Umbilical cord (tissue), 2 donors: Measurements from ENCODE around the gene CPAMD8. TPM values are rescaled to one million over a fixed set of nuclear protein-coding genes. Genes with fewer than 3 reads are reported as not detected.
"Not testable (repeated sequence)": the region's sequence is repeated elsewhere in the genome, so short reads cannot be mapped to it uniquely, and the experiment has no call there.

Source experiments
- DNase-seq: peaks from one replicate; pipeline ENCODE4 v3.0.0-alpha.2; 2015; ENCODE audit warnings: low spot score
- total RNA-seq: library from RNA; depleted of rRNA; stranded (reverse); fragments of >200 nt; gene quantifications from one replicate; pipeline ENCODE4 v1.2.3, GENCODE V29; 2014; ENCODE audit warnings: low replicate concordance; ENCODE audit not compliant: insufficient read depth

The CPAMD8 gene
- total RNA-seq, 1 donor from 2014 or later = 11.3 TPM

- no peak for DNase-seq
These were observed 79.4 kb downstream of the CPAMD8 start for GRCh38 chr19:16946951-16947940.

- no peak for DNase-seq
These were observed 80.7 kb downstream of the CPAMD8 start for GRCh38 chr19:16945762-16946465.

- no peak for DNase-seq
These were observed 81.3 kb downstream of the CPAMD8 start for GRCh38 chr19:16945364-16945714.

GRCh38 chr19:16944626-16945363 is 81.8 kb downstream of the CPAMD8 start:
- DNase-seq = no peak

- DNase-seq = no peak
These were observed 82.5 kb downstream of the CPAMD8 start for GRCh38 chr19:16943942-16944625.

GRCh38 chr19:16943090-16943489 is 83.5 kb downstream of the CPAMD8 start:
- not testable (repeated sequence) for DNase-seq

GRCh38 chr19:16942583-16942982 is 84.0 kb downstream of the CPAMD8 start:
- no peak for DNase-seq

- DNase-seq = no peak
These were observed 86.0 kb downstream of the CPAMD8 start for GRCh38 chr19:16940626-16941025.

- DNase-seq = not testable (repeated sequence)
These were observed 86.5 kb downstream of the CPAMD8 start for GRCh38 chr19:16940063-16940462.

- DNase-seq = no peak
These were observed 88.4 kb downstream of the CPAMD8 start for GRCh38 chr19:16938211-16938610.

GRCh38 chr19:16937796-16938195 is 88.8 kb downstream of the CPAMD8 start:
- DNase-seq = not testable (repeated sequence)

GRCh38 chr19:16936901-16937300 is 89.7 kb downstream of the CPAMD8 start:
- no peak for DNase-seq

GRCh38 chr19:16934489-16934888 is 92.1 kb downstream of the CPAMD8 start:
- DNase-seq = no peak

GRCh38 chr19:16931306-16931705 is 95.3 kb downstream of the CPAMD8 start:
- DNase-seq = no peak

- no peak for DNase-seq
These were observed 95.9 kb downstream of the CPAMD8 start for GRCh38 chr19:16930753-16931152.

GRCh38 chr19:16928916-16929315 is 97.7 kb downstream of the CPAMD8 start:
- DNase-seq = no peak

- DNase-seq = no peak
These were observed 98.3 kb downstream of the CPAMD8 start for GRCh38 chr19:16928351-16928750.

- no peak for DNase-seq
These were observed 98.7 kb downstream of the CPAMD8 start for GRCh38 chr19:16927883-16928282.

GRCh38 chr19:16922949-16923348 is 103.7 kb downstream of the CPAMD8 start:
- no peak for DNase-seq

GRCh38 chr19:16922592-16922934 is 104.0 kb downstream of the CPAMD8 start:
- no peak for DNase-seq

GRCh38 chr19:16921766-16922591 is 104.6 kb downstream of the CPAMD8 start:
- no peak for DNase-seq
